GM12872 (cell line): ENCODE measurements around the gene NKPD1.

Source experiments
- TF ChIP-seq, protein P1 (sequence below): IDR thresholded peaks from 3 replicates; pipeline ENCODE4 v1.5.1; 2011; ENCODE audit warnings: low read depth, mild to moderate bottlenecking, low read length, moderate library complexity; ENCODE audit not compliant: insufficient read depth

The NKPD1 gene

DNA sequence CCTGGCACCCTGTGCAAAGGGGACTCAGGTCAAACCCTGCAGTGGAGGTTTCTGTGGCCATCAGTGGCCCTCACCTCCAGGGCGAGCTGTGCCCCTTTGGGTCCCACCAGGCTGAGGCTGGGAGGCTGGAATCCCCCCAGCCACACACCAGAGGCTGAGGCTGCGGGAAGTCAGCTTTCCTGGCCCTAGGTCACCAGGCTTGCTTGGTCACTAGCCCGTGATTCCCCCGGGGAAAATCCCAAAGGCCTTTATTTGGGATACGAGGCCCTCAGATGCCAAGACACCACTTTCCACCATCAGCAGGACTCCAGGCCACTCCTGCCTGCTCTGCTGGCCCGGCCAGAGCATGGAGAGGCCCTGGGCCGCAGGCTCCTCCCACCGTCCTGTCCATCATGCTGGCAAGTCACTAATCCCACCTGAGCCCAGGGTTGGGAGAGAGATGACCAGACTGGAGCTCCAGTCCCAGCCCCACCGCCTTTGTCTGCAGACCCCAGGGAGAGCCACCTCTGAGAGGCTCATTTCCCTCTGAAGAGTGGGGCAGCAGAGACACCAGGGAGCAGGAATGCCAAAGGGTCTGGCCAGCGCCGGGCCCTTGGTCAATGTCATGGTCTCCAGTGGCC is 4.7 kb downstream of the NKPD1 start:
- TF ChIP-seq, protein P1, sequence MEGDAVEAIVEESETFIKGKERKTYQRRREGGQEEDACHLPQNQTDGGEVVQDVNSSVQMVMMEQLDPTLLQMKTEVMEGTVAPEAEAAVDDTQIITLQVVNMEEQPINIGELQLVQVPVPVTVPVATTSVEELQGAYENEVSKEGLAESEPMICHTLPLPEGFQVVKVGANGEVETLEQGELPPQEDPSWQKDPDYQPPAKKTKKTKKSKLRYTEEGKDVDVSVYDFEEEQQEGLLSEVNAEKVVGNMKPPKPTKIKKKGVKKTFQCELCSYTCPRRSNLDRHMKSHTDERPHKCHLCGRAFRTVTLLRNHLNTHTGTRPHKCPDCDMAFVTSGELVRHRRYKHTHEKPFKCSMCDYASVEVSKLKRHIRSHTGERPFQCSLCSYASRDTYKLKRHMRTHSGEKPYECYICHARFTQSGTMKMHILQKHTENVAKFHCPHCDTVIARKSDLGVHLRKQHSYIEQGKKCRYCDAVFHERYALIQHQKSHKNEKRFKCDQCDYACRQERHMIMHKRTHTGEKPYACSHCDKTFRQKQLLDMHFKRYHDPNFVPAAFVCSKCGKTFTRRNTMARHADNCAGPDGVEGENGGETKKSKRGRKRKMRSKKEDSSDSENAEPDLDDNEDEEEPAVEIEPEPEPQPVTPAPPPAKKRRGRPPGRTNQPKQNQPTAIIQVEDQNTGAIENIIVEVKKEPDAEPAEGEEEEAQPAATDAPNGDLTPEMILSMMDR: no peak

DNA sequence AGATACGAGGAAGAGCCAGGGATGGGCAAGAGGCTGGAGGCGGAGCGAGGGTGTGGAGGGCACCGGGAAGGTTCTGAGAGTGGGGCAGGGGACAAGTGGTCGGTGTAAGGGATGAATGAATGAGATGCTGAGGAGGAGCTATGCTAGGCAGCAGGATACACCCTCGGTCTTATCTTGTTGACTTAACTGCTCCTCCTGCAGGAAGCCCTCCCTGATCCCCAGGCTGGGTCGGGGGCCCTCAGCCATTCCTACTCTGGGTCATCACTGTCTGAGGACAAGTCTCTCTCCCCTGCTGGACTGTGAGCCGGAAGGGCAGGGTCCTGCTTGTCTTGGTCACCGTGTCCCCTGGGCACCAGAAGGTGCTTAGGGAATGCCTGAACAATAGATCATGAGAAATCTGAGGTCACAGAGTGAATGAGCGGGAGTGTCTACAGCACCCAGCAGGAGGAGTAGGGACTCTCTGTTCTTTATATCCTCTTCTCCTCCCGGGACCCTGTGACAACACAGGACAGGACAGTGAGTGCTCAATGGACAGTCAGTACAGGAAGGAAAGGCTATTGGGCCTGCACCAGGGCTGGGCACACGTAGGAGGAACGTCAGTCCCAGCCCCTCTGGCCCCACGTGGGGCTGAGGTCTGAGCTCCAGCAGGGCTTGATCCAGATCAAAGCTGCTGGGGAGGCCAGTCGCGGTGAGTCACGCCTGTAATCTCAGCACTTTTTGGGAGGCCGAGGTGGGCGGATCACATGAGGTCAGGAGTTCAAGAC is 6.5 kb downstream of the NKPD1 start:
- TF ChIP-seq, protein P1: no peak

DNA sequence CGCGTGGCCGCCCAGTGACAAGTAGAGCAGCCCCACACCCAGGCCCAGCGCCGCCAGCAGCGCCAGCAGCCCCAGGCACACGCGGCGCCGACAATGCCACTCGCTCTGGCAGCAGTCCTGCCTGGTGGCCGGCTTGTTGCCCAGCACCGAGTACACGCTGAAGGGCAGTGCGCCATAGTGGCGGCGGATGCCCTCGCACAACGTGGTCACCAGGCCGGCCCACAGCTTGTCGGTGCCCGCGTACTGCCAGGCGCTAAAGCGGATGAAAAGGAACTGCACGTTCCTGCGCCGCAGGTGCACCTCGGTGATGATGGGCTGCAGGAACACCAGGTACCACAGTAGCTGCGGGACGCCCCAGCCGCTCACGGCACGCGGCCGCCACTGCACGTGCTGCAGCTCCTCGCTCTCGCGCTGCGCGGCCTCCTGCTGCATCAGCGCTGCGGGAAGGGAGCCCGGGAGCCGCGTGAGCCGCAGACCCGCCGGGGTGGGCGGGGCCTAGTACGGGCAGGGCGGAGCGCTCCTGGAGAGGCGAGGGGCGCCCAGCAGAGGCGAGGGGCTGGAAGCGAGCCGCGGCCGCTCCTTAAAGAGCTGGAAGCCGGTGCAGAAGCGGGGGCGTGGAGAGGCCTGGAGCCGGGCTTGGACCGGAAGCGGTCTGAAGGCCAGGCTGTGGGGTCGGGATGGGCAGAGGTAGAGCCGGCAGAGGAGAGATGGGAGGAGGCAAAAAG is 7.3 kb downstream of the NKPD1 start:
- TF ChIP-seq, protein P1: no peak

DNA sequence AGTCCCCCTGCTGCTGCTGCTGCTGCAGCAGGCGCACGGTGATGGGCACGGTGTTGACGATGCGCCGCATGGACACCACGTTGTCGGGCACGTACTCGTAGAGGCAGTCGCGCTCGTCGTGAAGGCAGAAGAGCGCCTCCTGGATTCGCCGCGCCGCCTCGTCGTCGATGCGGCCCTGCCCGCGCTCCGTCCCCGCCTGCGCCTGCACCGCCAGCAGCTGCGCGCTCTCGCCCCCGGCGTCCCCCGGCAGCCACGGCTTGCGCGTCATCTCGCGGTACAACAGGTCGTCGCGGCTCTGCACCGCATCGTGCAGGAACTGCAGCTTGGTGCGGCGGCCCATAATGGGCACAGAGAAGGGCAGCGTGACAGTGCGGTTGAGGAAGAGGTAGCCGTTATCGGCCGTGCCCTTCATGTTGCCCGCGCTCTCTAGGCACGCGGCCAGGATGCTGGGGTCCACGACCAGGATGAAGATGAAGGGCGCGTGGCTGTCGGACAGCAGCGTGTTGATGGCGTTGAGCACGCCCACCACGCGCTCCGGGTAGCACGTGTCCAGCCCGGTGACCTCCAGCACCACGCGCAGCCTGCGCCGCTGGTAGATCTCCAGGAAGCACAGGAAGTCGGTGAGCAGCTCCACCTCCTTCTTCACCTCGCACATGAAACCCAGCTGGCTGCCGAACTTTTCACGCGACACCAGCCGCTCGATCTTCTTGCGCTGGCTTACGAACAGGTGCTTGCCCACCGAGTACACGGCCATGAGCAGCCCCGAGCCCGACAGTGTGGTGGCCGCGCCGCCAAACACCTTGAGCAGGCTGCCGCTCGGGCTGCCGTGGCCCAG is 8.1 kb downstream of the NKPD1 start:
- TF ChIP-seq, protein P1: peak; percentile 10; the same call in 1 of the 3 replicates

DNA sequence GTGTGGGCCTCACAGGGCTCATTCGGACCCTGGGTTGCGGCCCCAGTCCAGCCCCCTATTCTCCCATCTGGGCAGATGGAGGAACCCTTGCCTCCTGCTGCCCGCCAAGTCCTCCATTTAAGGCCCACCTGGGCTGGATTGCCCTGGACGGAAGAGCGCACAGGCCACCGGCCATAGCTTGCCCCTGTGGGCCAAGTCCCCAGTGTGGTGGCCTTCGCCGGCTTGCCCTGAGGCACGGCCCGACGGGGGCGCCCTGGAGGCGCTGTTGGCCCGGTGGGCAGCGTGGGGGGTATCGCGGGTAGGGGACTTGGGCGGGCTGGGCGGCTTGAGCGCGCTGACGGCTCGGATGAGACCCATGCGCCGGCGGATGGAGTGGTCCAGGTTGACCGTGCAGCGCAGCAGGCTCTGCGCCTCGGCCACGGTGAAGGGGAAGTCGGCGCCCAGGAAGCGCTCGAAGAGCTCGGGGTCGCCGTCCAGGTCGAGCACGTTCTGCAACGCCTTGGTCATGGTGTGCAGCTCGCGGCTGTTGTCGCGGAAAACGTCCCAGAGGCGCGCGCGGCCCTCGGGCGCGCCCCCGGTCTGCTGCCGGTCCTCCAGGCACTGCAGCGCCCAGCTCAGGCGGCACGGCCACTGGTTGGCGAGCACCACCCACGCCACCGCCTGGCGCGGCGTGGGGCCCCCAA is 8.8 kb downstream of the NKPD1 start:
- TF ChIP-seq, protein P1: no peak

DNA sequence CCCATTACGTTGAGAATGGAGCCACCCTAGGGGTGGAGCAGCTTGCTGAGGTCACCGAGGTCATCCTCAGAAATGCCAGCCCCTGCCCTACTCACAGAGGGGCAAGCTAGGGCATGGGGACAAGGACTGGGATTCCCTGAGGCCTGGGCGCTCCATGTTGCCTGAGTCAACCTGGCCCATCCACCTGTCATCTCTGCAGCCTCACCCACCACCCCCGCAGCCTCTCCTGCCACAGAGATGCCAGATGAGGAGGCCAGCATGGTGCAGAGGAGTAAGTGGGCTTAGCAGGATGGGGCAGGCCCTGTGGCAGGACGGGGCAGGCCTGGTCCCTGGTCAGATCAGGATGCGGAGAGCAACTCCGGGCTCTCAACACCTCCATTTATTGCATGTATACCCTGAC is 9.5 kb downstream of the NKPD1 start:
- TF ChIP-seq, protein P1: no peak
